Measurements from ENCODE around the gene DGKB. TPM values are rescaled to one million over a fixed set of nuclear protein-coding genes. Genes with fewer than 3 reads are reported as not detected.

DGKB gene
- total and polyA plus RNA-seq, 2 of the 8 experiments (the other 6 are each of a cell fraction or from before 2014, with no cell fraction given): 1.9 to 2.6 TPM

DNA sequence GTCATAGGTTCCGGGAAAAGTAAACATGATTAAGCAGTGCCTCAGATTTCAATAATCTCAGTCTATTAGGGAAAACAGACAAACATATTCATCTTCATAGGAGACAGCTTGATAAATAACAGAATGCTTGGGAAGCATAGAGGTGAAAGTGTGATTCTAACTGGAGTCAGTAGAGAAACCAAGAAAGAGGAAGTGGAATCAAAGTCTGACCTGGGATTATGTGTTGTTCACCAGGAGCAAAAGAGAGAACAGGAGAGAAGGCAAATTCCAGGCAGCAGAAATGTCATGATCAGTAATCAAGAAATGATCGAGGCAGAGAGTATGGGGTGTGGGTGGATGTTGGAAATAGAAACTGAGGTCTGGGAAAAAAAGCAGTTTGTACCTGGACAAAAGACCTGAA is 43.7 kb downstream of the DGKB start (continued):
- TF ChIP-seq TAF1 (IDR thresholded peaks at IDR 0.05; ENCODE audit: low read depth, low read length): no peak
- TF ChIP-seq FOSL1 (IDR thresholded peaks at IDR 0.05; ENCODE audit: insufficient read depth, low read depth, low read length): no peak
- TF ChIP-seq SRF (IDR thresholded peaks at IDR 0.05; ENCODE audit: low read depth, low read length): no peak
- no peak for TF ChIP-seq SP2 (IDR thresholded peaks at IDR 0.05; ENCODE audit: low read length)

All from H1 (cell line).